NCI-H2029 treated with DMSO at 0.1 percent for 48 hours (cell line): Measurements from ENCODE around the gene DMP1.
"Not testable (repeated sequence)": the region's sequence is repeated elsewhere in the genome, so short reads cannot be mapped to it uniquely, and the experiment has no call there.

Source experiments
- DNase-seq: peaks from one replicate; lab custom pipeline; 2025; lab: John Stamatoyannopoulos, UW

The DMP1 gene

DNA sequence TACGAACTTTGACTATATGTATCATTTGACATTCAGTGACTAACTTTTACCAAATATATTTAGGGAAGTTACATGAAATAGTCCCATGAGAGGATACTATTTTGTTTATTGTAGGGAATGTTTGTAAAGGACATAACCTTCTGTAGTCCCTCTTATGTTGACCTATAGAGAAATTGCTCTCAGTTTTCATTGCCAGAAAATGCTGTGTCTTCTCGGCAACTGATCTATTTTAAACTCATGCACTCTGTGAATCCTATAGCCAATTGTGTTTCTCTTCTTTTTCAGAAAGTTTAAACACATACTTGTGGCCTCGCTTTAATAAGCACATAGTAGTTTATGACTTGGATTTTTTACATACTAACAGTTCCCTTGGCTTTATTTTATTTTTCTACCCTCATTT is 38.2 kb downstream of the DMP1 start:
- DNase-seq: no peak

GRCh38 chr4:87690947-87691346 is 40.9 kb downstream of the DMP1 start:
- DNase-seq: not testable (repeated sequence)

- DNase-seq: not testable (repeated sequence)
These were observed 42.0 kb downstream of the DMP1 start for GRCh38 chr4:87692060-87692459.

- DNase-seq: no peak
These were observed 47.2 kb downstream of the DMP1 start for GRCh38 chr4:87697272-87697671.

GRCh38 chr4:87697945-87698344 is 47.9 kb downstream of the DMP1 start:
- no peak for DNase-seq

GRCh38 chr4:87698394-87698793 is 48.3 kb downstream of the DMP1 start:
- no peak for DNase-seq

DNA sequence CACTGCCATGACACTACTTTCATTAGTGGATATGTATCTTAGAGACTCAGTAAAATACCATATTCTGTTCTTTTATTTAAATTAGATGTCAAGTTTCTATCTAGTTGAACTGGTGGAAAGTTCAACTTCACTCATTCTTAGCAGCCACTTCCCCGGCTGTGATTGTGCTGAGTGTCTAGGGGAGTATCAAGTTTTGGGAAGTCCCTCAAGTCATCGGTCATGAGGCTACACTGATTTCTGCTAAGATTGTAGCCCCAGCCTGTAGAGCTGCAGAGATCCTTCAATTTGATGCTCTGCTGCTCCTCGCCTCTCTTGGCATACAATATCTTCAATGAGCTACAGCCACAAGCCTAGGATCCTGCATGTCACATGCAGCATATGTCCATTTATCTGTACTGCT is 53.9 kb downstream of the DMP1 start:
- no peak for DNase-seq

DNA sequence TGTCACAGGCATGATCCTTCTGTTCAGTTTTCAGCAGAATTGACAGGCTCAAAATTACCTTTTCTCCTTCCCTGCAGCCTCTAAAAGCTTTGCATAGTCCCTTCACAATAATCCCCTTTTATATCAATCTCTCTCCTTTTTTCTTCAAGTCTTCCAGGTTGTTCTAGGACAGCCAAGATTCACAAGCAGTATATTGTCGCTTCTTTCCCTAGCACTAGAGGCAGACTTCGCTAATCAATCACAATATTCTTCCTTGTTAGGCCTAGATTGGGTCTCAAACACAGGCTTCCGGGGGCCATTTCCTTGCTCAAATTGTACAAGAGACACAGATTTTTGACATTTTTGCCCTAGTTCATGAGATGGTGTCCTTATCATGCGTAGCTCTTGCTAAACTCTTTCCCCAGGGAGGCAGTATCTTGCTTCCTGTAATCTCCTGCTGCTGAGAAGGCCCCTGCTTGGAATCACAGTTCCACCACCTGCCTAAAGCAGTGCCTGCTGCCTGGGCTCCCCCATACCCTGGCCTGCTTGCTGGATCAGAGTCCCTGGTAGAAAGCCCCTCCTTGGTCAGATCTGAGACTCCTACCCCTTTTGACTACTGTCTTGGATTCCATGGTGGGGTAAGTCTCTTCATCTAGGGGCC is 57.3 kb downstream of the DMP1 start:
- DNase-seq: no peak
